SK-N-SH (cell line): ENCODE data around the gene SIL1. TPM values are rescaled to one million over a fixed set of nuclear protein-coding genes. Genes with fewer than 3 reads are reported as not detected.
"Not testable (repeated sequence)": the region's sequence is repeated elsewhere in the genome, so short reads cannot be mapped to it uniquely, and the experiment has no call there.

Experiments
- CTCF ChIA-PET: fragments of 300-600, 350-600 bp; formaldehyde crosslinking; extraction: SDS; loops from one replicate; lab custom pipeline; 2021; lab: Yijun Ruan, JAX
- POLR2A ChIA-PET: fragments of 350-600 bp; sonication (Branson Sonifier 250); formaldehyde crosslinking; extraction: SDS; loops from one replicate; lab custom pipeline; 2020; ENCODE audit warnings: antibody characterized with exemption, inconsistent platforms; lab: Yijun Ruan, JAX
- DNase-seq: peaks from one replicate; pipeline ENCODE4 v3.0.0; 2012
- H2AFZ ChIP-seq: fragments of 200-600 bp; sonication (generic); 2 replicates; pipeline ENCODE4 v1.8.1; 2016; ENCODE audit warnings: antibody characterized with exemption, mild to moderate bottlenecking, low read depth
- H3F3A ChIP-seq: fragments of 200-600 bp; sonication (generic); replicated peaks from 2 replicates; pipeline ENCODE3; 2016; ENCODE audit warnings: antibody characterized with exemption, mild to moderate bottlenecking; ENCODE audit not compliant: insufficient read depth
- H3K27ac ChIP-seq, 2 experiments: fragments of 200-500 bp in 1 of 2; fragments of 200-600 bp in 1 of 2; sonication (Bioruptor generic) in 1 of 2; sonication (generic), shearing (Covaris generic) in 1 of 2; 2 replicates each; pipeline versions ENCODE4 v1.5.1 to v1.6.1; 2014 to 2016; ENCODE audit warnings: low read depth in 2 of 2, inconsistent platforms in 1 of 2, low read length in 1 of 2, mild to moderate bottlenecking in 1 of 2, mixed read lengths in 1 of 2
- H3K27me3 ChIP-seq: fragments of 200-600 bp; sonication (generic), shearing (Covaris generic); 2 replicates; pipeline ENCODE4 v1.6.1; 2016; ENCODE audit warnings: mixed run types; ENCODE audit not compliant: insufficient read depth
- H3K36me3 ChIP-seq, 2 experiments: fragments of 200-500 bp in 1 of 2; fragments of 200-600 bp in 1 of 2; sonication (Bioruptor generic) in 1 of 2; sonication (generic) in 1 of 2; replicated peaks in 1 of 2; 2 replicates each; pipeline versions ENCODE3 to v1.5.1; 2014 to 2016; ENCODE audit warnings: low read length in 1 of 2, mild to moderate bottlenecking in 1 of 2; ENCODE audit not compliant: insufficient read depth in 2 of 2, control insufficient read depth in 1 of 2
- H3K4me1 ChIP-seq, 2 experiments: fragments of 200-500 bp in 1 of 2; fragments of 200-600 bp in 1 of 2; sonication (Bioruptor generic) in 1 of 2; sonication (generic), shearing (Covaris generic) in 1 of 2; 2 replicates each; pipeline versions ENCODE4 v1.5.1 to v1.6.1; 2014 to 2016; ENCODE audit warnings: low read depth in 1 of 2, low read length in 1 of 2, mixed run types in 1 of 2; ENCODE audit not compliant: insufficient read depth in 2 of 2, control insufficient read depth in 1 of 2
- H3K4me2 ChIP-seq: fragments of 200-600 bp; sonication (generic), shearing (Covaris generic); 2 replicates; pipeline ENCODE4 v1.6.1; 2017; ENCODE audit warnings: mixed run types
- H3K4me3 ChIP-seq, 2 experiments: fragments of 200-500 bp in 1 of 2; fragments of 200-600 bp in 1 of 2; sonication (Bioruptor generic) in 1 of 2; sonication (generic), shearing (Covaris generic) in 1 of 2; 2 replicates each; pipeline versions ENCODE4 v1.5.1 to v1.8.1; 2014 to 2016; ENCODE audit warnings: low read depth in 2 of 2, inconsistent platforms in 1 of 2, low read length in 1 of 2, mild to moderate bottlenecking in 1 of 2, mixed read lengths in 1 of 2, moderate library complexity in 1 of 2
- H3K79me2 ChIP-seq: fragments of 200-600 bp; sonication (generic); 2 replicates; pipeline ENCODE4 v1.8.1; 2017; ENCODE audit warnings: mild to moderate bottlenecking; ENCODE audit not compliant: insufficient read depth
- H3K9ac ChIP-seq: fragments of 200-600 bp; sonication (generic); 2 replicates; pipeline ENCODE4 v1.6.1; 2017; ENCODE audit warnings: mixed run types
- H3K9me2 ChIP-seq: fragments of 200-600 bp; sonication (generic); 2 replicates; pipeline ENCODE4 v1.6.1; 2017; ENCODE audit warnings: mixed run types
- H3K9me3 ChIP-seq: fragments of 200-600 bp; sonication (generic); 2 replicates; pipeline ENCODE4 v1.6.1; 2017; ENCODE audit warnings: mixed run types, mild to moderate bottlenecking, moderate library complexity
- H4K20me1 ChIP-seq: fragments of 200-600 bp; sonication (generic); 2 replicates; pipeline ENCODE4 v1.6.1; 2017; ENCODE audit warnings: mild to moderate bottlenecking, mixed run types; ENCODE audit not compliant: insufficient read depth
- CHD2 ChIP-seq: fragments of 150-350 bp; IDR thresholded peaks from 2 replicates; pipeline ENCODE4 v1.6.1; 2018; ENCODE audit warnings: low read length; ENCODE audit not compliant: partially characterized antibody
- CTCF ChIP-seq: fragments of 200-600 bp; sonication (generic); IDR thresholded peaks from 2 replicates; pipeline ENCODE4 v1.6.1; 2017; ENCODE audit warnings: antibody characterized with exemption, mild to moderate bottlenecking, moderate library complexity
- EP300 ChIP-seq, 2 experiments: IDR thresholded peaks; 2 replicates each; pipeline versions ENCODE4 v1.4.0 to v1.6.1; 2012; ENCODE audit warnings: borderline replicate concordance in 1 of 2, low read depth in 1 of 2, low read length in 1 of 2
- EZH2phosphoT487 ChIP-seq: fragments of 200-600 bp; sonication (generic); IDR thresholded peaks from 2 replicates; pipeline ENCODE4 v1.6.1; 2017; ENCODE audit warnings: low read depth, mixed run types, mild to moderate bottlenecking, antibody characterized with exemption, moderate library complexity, borderline replicate concordance
- GATA2 ChIP-seq: sonication (generic); formaldehyde crosslinking; IDR thresholded peaks from 2 replicates; pipeline ENCODE4 v1.5.0; 2020; ENCODE audit warnings: mild to moderate bottlenecking, missing genetic modification reagents
- JUND ChIP-seq: IDR thresholded peaks from 2 replicates; pipeline ENCODE4 v1.4.0; 2012
- MAX ChIP-seq: IDR thresholded peaks from 2 replicates; pipeline ENCODE4 v1.4.0; 2012; ENCODE audit warnings: low read depth
- MEF2A ChIP-seq: IDR thresholded peaks from 2 replicates; pipeline ENCODE4 v1.4.0; 2012; ENCODE audit warnings: low read depth, borderline replicate concordance
- NFIC ChIP-seq: IDR thresholded peaks from 2 replicates; pipeline ENCODE4 v1.4.0; 2012; ENCODE audit warnings: borderline replicate concordance
- POLR2AphosphoS5 ChIP-seq: IDR thresholded peaks from 2 replicates; pipeline ENCODE4 v1.6.1; 2012; ENCODE audit warnings: low read depth, low read length
- RAD21 ChIP-seq: IDR thresholded peaks from 2 replicates; pipeline ENCODE4 v1.6.1; 2012; ENCODE audit warnings: mild to moderate bottlenecking, low read length
- TAF1 ChIP-seq: IDR thresholded peaks from 2 replicates; pipeline ENCODE4 v1.6.1; 2012; ENCODE audit warnings: low read depth, mild to moderate bottlenecking, low read length, moderate library complexity, borderline replicate concordance
- TEAD4 ChIP-seq: IDR thresholded peaks from 2 replicates; pipeline ENCODE4 v1.4.0; 2012; ENCODE audit warnings: mild to moderate bottlenecking, borderline replicate concordance; ENCODE audit not compliant: insufficient read depth
- USF1 ChIP-seq: IDR thresholded peaks from 2 replicates; pipeline ENCODE4 v1.4.0; 2012; ENCODE audit warnings: low read depth, borderline replicate concordance
- ZBTB33 ChIP-seq: IDR thresholded peaks from 2 replicates; pipeline ENCODE4 v1.4.0; 2012; ENCODE audit warnings: low read depth, borderline replicate concordance
- WGBS: methylation state at CpG from one replicate; pipeline ENCODE4 v1.1.6; 2017; ENCODE audit warnings: low lambda C conversion rate; 5-methylcytosine and 5-hydroxymethylcytosine counted together
- polyA plus RNA-seq, 3 experiments: library from polyadenylated mRNA; depleted of rRNA; stranded (reverse); fragments of >200 nt; gene quantifications; 2 replicates each; pipeline ENCODE4 v1.2.3, GENCODE V29; 2012

Gene SIL1
- polyA plus RNA-seq, 1 of the 3 experiments (the other 2 are of a cell fraction), result 25.9 TPM

GRCh38 chr5:139181322-139181730 is 16.8 kb downstream of the SIL1 start:
- H3K4me2 ChIP-seq, result no peak overlapping the region
- 61% methylated on average over 2 of the region's 2 CpGs for WGBS
- CTCF ChIA-PET, result no interaction called here
- no peaks in the 10 kb centered on the region for H3K9me3 ChIP-seq
- no peaks in the 10 kb centered on the region for H3K27me3 ChIP-seq
- no peaks in the 10 kb centered on the region for H3F3A ChIP-seq
- TF ChIP-seq CHD2 (no peak), TAF1 (no peak), RAD21 (no peak), EP300 (IDR thresholded peaks at IDR 0.05; ENCODE audit: borderline replicate concordance in 1 of 2, low read depth in 1 of 2, low read length in 1 of 2) (no peak), EZH2phosphoT487 (no peak), TEAD4 (no peak), CTCF (no peak)
- DNase-seq, result no peak
- H3K27ac ChIP-seq, result peak overlapping the region in 1 of 2 experiments; percentile 78; a peak in 2 of 4 replicates
- no peak overlapping the region for H3K4me3 ChIP-seq
- H3K36me3 ChIP-seq, result no peaks in the 10 kb centered on the region
- H3K9me2 ChIP-seq, result no peaks in the 10 kb centered on the region
- peaks cover 9% of the 10 kb centered on the region; the same call in 1 of the 2 replicates for H3K79me2 ChIP-seq
- H2AFZ ChIP-seq, result no peak overlapping the region
- no peaks in the 10 kb centered on the region for H4K20me1 ChIP-seq
- H3K4me1 ChIP-seq, result peaks cover 31 to 57% of the 10 kb centered on the region in 2 experiments
- H3K9ac ChIP-seq, result no peak overlapping the region
- POLR2A ChIA-PET, result no interaction called here

GRCh38 chr5:139180850-139181249 is 17.3 kb downstream of the SIL1 start:
- Histone ChIP-seq H4K20me1 (no peaks in the 10 kb centered on the region), H3K9me3 (no peaks in the 10 kb centered on the region), H3K36me3 (no peaks in the 10 kb centered on the region), H3K4me2 (no peak overlapping the region), H3K27me3 (no peaks in the 10 kb centered on the region), H3K79me2 (peaks cover 14% of the 10 kb centered on the region; the same call in 1 of the 2 replicates), H3K4me1 (peaks cover 31 to 57% of the 10 kb centered on the region in 2 experiments), H3K4me3 (no peak overlapping the region), H3F3A (no peaks in the 10 kb centered on the region), H2AFZ (no peak overlapping the region), H3K9me2 (no peaks in the 10 kb centered on the region), H3K27ac (peak overlapping the region in 1 of 2 experiments; percentile 78; a peak in 2 of 4 replicates)
- no peak for DNase-seq
- 46% methylated on average over 1 of the region's 1 CpG for WGBS
- CTCF ChIA-PET, result interaction anchor here (2.1 kb wide), 1 partner anchor 602 kb away, joined by 9 read pairs; no protein-coding TSS in a partner anchor
- TF ChIP-seq GATA2 (CRISPR knock-in tag), result peak; percentile 62
- TF ChIP-seq MAX, result no peak
- TF ChIP-seq NFIC, result no peak
- TF ChIP-seq EP300 (IDR thresholded peaks at IDR 0.05; ENCODE audit: borderline replicate concordance in 1 of 2, low read depth in 1 of 2, low read length in 1 of 2), result peak in 1 of 2 experiments; percentile 77; a peak in 2 of 4 replicates
- TF ChIP-seq JUND, result no peak
- no peak for TF ChIP-seq POLR2AphosphoS5
- no peak for TF ChIP-seq ZBTB33
- no peak for TF ChIP-seq MEF2A
- no peak for TF ChIP-seq USF1
- TF ChIP-seq RAD21, result 0 out of 2 replicates have a peak, but pooled peaks have one; percentile 1
- peak; percentile 33 for TF ChIP-seq CHD2
- TF ChIP-seq, all 33 proteins: peak for 4
- no peak overlapping the region for H3K9ac ChIP-seq
- POLR2A ChIA-PET, result no interaction called here

GRCh38 chr5:139179778-139180513 is 18.2 kb downstream of the SIL1 start:
- not testable (repeated sequence) for DNase-seq, H3K9ac ChIP-seq, H3F3A ChIP-seq, H3K27me3 ChIP-seq, H3K4me3 ChIP-seq, H3K9me3 ChIP-seq, H3K9me2 ChIP-seq, H2AFZ ChIP-seq, H4K20me1 ChIP-seq, H3K4me2 ChIP-seq, H3K36me3 ChIP-seq
- ChIA-PET POLR2A (interaction anchor here (0.6 kb wide), 1 partner anchor 140 kb away, joined by 4 read pairs; no protein-coding TSS in a partner anchor), CTCF (interaction anchor here (1.0 to 2.1 kb wide), 2 partner anchors 17 to 601 kb away, joined by 3 to 9 read pairs; no protein-coding TSS in a partner anchor)
- Histone ChIP-seq H3K4me1 (peaks cover 31 to 57% of the 10 kb centered on the region in 2 experiments), H3K27ac (peak overlapping the region in 1 of 2 experiments; percentile 78; a peak in 2 of 4 replicates), H3K79me2 (peaks cover 14% of the 10 kb centered on the region; the same call in 1 of the 2 replicates)
- 91% methylated on average over 8 of the region's 8 CpGs for WGBS
